Measurements from ENCODE around the gene PLEKHG4.

PLEKHG4 gene

GRCh38 chr16:67241008-67241900 lies 38.1 kb upstream of the PLEKHG4 start:
- no peak for DNase-seq
- H3K27me3 Mint-ChIP-seq = no peaks in the 10 kb centered on the region
- peaks cover 52% of the 10 kb centered on the region for H3K4me1 Mint-ChIP-seq
- no peak for ATAC-seq
- H3K9me3 Mint-ChIP-seq = no peaks in the 10 kb centered on the region
- no peak overlapping the region for H3K4me3 Mint-ChIP-seq
- H3K27ac Mint-ChIP-seq = peak overlapping the region; percentile 42 to 75

- Mint-ChIP-seq H3K9me3 (no peaks in the 10 kb centered on the region), H3K27me3 (no peaks in the 10 kb centered on the region), H3K4me1 (peaks cover 50% of the 10 kb centered on the region), H3K27ac (peak overlapping the region in 1 of 2 donors; percentile 42), H3K4me3 (peak overlapping the region in 1 of 2 donors; percentile 38)
- DNase-seq (no peak), ATAC-seq (no peak)
These were observed 37.1 kb upstream of the PLEKHG4 start for GRCh38 chr16:67242138-67242730.

GRCh38 chr16:67243481-67243880 lies 35.9 kb upstream of the PLEKHG4 start:
- Mint-ChIP-seq H3K4me3 (peak overlapping the region; percentile 90 to 97), H3K4me1 (peaks cover 57% of the 10 kb centered on the region)
- DNase-seq = no peak

GRCh38 chr16:67244387-67245185 lies 34.7 kb upstream of the PLEKHG4 start:
- peaks cover 66% of the 10 kb centered on the region for H3K4me1 Mint-ChIP-seq
- H3K9me3 Mint-ChIP-seq = no peaks in the 10 kb centered on the region
- H3K27me3 Mint-ChIP-seq = peaks cover 6% of the 10 kb centered on the region
- H3K27ac Mint-ChIP-seq = peak overlapping the region; percentile 92 to 95
- peak overlapping the region; percentile 90 to 97 for H3K4me3 Mint-ChIP-seq
- DNase-seq (peak; percentile 84 to 93), ATAC-seq (peak; percentile 77)

More at GRCh38 chr16:67243481-67243880, 35.9 kb upstream of the PLEKHG4 start:
- peak overlapping the region; percentile 78 to 84 for H3K27ac Mint-ChIP-seq
- H3K27me3 Mint-ChIP-seq = no peaks in the 10 kb centered on the region
- ATAC-seq = no peak
- no peaks in the 10 kb centered on the region for H3K9me3 Mint-ChIP-seq

- peaks cover 72% of the 10 kb centered on the region for H3K4me1 Mint-ChIP-seq
- ATAC-seq (no peak), DNase-seq (peak in 1 of 2 donors; percentile 23)
- H3K9me3 Mint-ChIP-seq = no peaks in the 10 kb centered on the region
- peak overlapping the region; percentile 92 to 95 for H3K27ac Mint-ChIP-seq
- peaks cover 9% of the 10 kb centered on the region for H3K27me3 Mint-ChIP-seq
- peak overlapping the region; percentile 90 to 97 for H3K4me3 Mint-ChIP-seq
These were observed 34.1 kb upstream of the PLEKHG4 start for GRCh38 chr16:67245186-67245585.

GRCh38 chr16:67245674-67246080 lies 33.7 kb upstream of the PLEKHG4 start:
- no peaks in the 10 kb centered on the region for H3K9me3 Mint-ChIP-seq
- DNase-seq (no peak), ATAC-seq (no peak)
- peaks cover 74% of the 10 kb centered on the region for H3K4me1 Mint-ChIP-seq
- peak overlapping the region; percentile 90 to 97 for H3K4me3 Mint-ChIP-seq
- H3K27ac Mint-ChIP-seq = peak overlapping the region; percentile 14 to 95
- H3K27me3 Mint-ChIP-seq = peaks cover 9% of the 10 kb centered on the region

- DNase-seq (peak; percentile 73 to 79), ATAC-seq (peak; percentile 19)
- no peaks in the 10 kb centered on the region for H3K9me3 Mint-ChIP-seq
- peaks cover 9% of the 10 kb centered on the region for H3K27me3 Mint-ChIP-seq
- H3K4me1 Mint-ChIP-seq = peaks cover 72% of the 10 kb centered on the region
- peak overlapping the region; percentile 14 to 67 for H3K27ac Mint-ChIP-seq
- peak overlapping the region; percentile 90 to 97 for H3K4me3 Mint-ChIP-seq
These were observed 33.1 kb upstream of the PLEKHG4 start for GRCh38 chr16:67246081-67246755.

- peak; percentile 72 to 77 for DNase-seq
- Mint-ChIP-seq H3K27me3 (peaks cover 9% of the 10 kb centered on the region), H3K4me3 (peak overlapping the region; percentile 90 to 97), H3K27ac (peak overlapping the region; percentile 30 to 67), H3K9me3 (no peaks in the 10 kb centered on the region), H3K4me1 (peaks cover 66% of the 10 kb centered on the region)
- peak; percentile 16 for ATAC-seq
These were observed 32.6 kb upstream of the PLEKHG4 start for GRCh38 chr16:67246756-67247191.

GRCh38 chr16:67247192-67248072 lies 31.9 kb upstream of the PLEKHG4 start, which contains the start of gene FHOD1:
Gene FHOD1, minus strand, starts transcription at chr16:67247481. Its CDS starts 71 bp downstream, at chr16:67247410.
- H3K4me1 Mint-ChIP-seq = peaks cover 63% of the 10 kb centered on the region
- H3K27me3 Mint-ChIP-seq = peaks cover 9% of the 10 kb centered on the region
- H3K27ac Mint-ChIP-seq = peak within 1 kb of the TSS; percentile 94 to 95
- DNase-seq (peak; percentile 99), ATAC-seq (peak; percentile 67)
- peak within 1 kb of the TSS; percentile 90 to 97 for H3K4me3 Mint-ChIP-seq
- no peaks in the 10 kb centered on the region for H3K9me3 Mint-ChIP-seq

- H3K4me1 Mint-ChIP-seq = peaks cover 59% of the 10 kb centered on the region
- peaks cover 9% of the 10 kb centered on the region for H3K27me3 Mint-ChIP-seq
- H3K9me3 Mint-ChIP-seq = no peaks in the 10 kb centered on the region
- H3K4me3 Mint-ChIP-seq = peak overlapping the region; percentile 90 to 97
- DNase-seq (peak in 1 of 2 donors; percentile 29), ATAC-seq (no peak)
- peak overlapping the region; percentile 94 to 95 for H3K27ac Mint-ChIP-seq
These were observed 31.3 kb upstream of the PLEKHG4 start for GRCh38 chr16:67248073-67248400.

- ATAC-seq (no peak), DNase-seq (peak; percentile 44 to 45)
- H3K4me3 Mint-ChIP-seq = peak within 1 kb of the TSS; percentile 90 to 97
- H3K27me3 Mint-ChIP-seq = peaks cover 9% of the 10 kb centered on the region
- H3K27ac Mint-ChIP-seq = peak within 1 kb of the TSS; percentile 94 to 95
- no peaks in the 10 kb centered on the region for H3K9me3 Mint-ChIP-seq
- peaks cover 55% of the 10 kb centered on the region for H3K4me1 Mint-ChIP-seq
These were observed 30.7 kb upstream of the PLEKHG4 start, which contains the start of gene SLC9A5 for GRCh38 chr16:67248401-67249177. Gene SLC9A5, plus strand, starts transcription at chr16:67248979. Its CDS starts 36 bp downstream, at chr16:67249015.

GRCh38 chr16:67249178-67250044 lies 29.9 kb upstream of the PLEKHG4 start:
- DNase-seq = no peak
- no peak for ATAC-seq
- peaks cover 47% of the 10 kb centered on the region for H3K4me1 Mint-ChIP-seq

GRCh38 chr16:67250045-67250327 lies 29.3 kb upstream of the PLEKHG4 start:
- no peak for DNase-seq
- H3K27ac Mint-ChIP-seq = no peak overlapping the region

More at GRCh38 chr16:67249178-67250044, 29.9 kb upstream of the PLEKHG4 start:
- peak overlapping the region; percentile 90 to 97 for H3K4me3 Mint-ChIP-seq
- H3K27me3 Mint-ChIP-seq = peaks cover 9% of the 10 kb centered on the region
- no peaks in the 10 kb centered on the region for H3K9me3 Mint-ChIP-seq
- H3K27ac Mint-ChIP-seq = peak overlapping the region; percentile 63 to 72

More at GRCh38 chr16:67250045-67250327, 29.3 kb upstream of the PLEKHG4 start:
- Mint-ChIP-seq H3K4me1 (peaks cover 41% of the 10 kb centered on the region), H3K27me3 (peaks cover 9% of the 10 kb centered on the region), H3K9me3 (no peaks in the 10 kb centered on the region), H3K4me3 (peak overlapping the region; percentile 90 to 97)
- ATAC-seq = no peak
